Esophagus muscularis mucosa (tissue), 4 donors: Measurements from ENCODE around the gene PFDN6. TPM values are rescaled to one million over a fixed set of nuclear protein-coding genes. Genes with fewer than 3 reads are reported as not detected.

Source experiments
- DNase-seq: peaks from one replicate; pipeline ENCODE4 v3.0.0-alpha.2; 2017; ENCODE audit errors: extremely low spot score
- H3K27ac ChIP-seq, 4 donors: fragments of 200-600 bp; sonication (generic); replicated peaks in 1 of 4; 1 replicate in 3 of 4; 2 replicates in 1 of 4; pipeline ENCODE4 v1.5.1; 2016 to 2019; ENCODE audit warnings: mild to moderate bottlenecking in 1 of 4
- H3K27me3 ChIP-seq, 4 donors: fragments of 200-600 bp; sonication (generic); one replicate each; pipeline versions ENCODE4 v1.5.1 to v1.6.0; 2016 to 2019
- H3K36me3 ChIP-seq, 4 donors: fragments of 200-600 bp; sonication (generic); one replicate each; pipeline ENCODE4 v1.5.1; 2016 to 2019
- H3K4me1 ChIP-seq, 4 donors: fragments of 200-600 bp; sonication (generic); one replicate each; pipeline ENCODE4 v1.5.1; 2016 to 2019
- H3K4me3 ChIP-seq, 4 donors: fragments of 200-600 bp; sonication (generic); 1 replicate in 2 of 4; 2 replicates in 2 of 4; pipeline ENCODE4 v1.5.1; 2016 to 2019; ENCODE audit warnings: mild to moderate bottlenecking in 4 of 4, moderate library complexity in 1 of 4
- H3K9me3 ChIP-seq, 4 donors: fragments of 200-600 bp; sonication (generic); 1 replicate in 3 of 4; 2 replicates in 1 of 4; pipeline ENCODE4 v1.5.1; 2016 to 2019
- CTCF ChIP-seq, 3 experiments: fragments of 200-600 bp in 2 of 3; fragments of 450-650 bp in 1 of 3; sonication (generic) in 2 of 3; IDR thresholded peaks; one replicate each; pipeline ENCODE4 v1.5.1; 2017 to 2019; ENCODE audit warnings: antibody characterized with exemption in 3 of 3, mild to moderate bottlenecking in 2 of 3, moderate library complexity in 1 of 3
- EP300 ChIP-seq: sonication (generic); formaldehyde crosslinking; IDR thresholded peaks from one replicate; pipeline ENCODE4 v1.6.1; 2017; ENCODE audit warnings: antibody characterized with exemption
- POLR2A ChIP-seq: fragments of 450-650 bp; IDR thresholded peaks from one replicate; pipeline ENCODE4 v1.6.1; 2017; ENCODE audit warnings: antibody characterized with exemption, moderate library complexity, mild to moderate bottlenecking, low read depth
- POLR2AphosphoS5 ChIP-seq, 2 donors: sonication (generic); formaldehyde crosslinking; IDR thresholded peaks; one replicate each; pipeline ENCODE4 v1.6.1; 2017; ENCODE audit warnings: antibody characterized with exemption in 2 of 2
- WGBS: methylation state at CpG from one replicate; pipeline ENCODE4 v1.1.5; 2018; 5-methylcytosine and 5-hydroxymethylcytosine counted together
- intact Hi-C: fragments of 100-400 bp; cut with DNase I; formaldehyde crosslinking; loops from one replicate; pipeline ENCODE4 v1.15.1; 2023
- total RNA-seq, 4 donors: library from RNA; depleted of rRNA; stranded (reverse); fragments of >200 nt; gene quantifications; one replicate each; pipeline versions ENCODE4 v1.1.0 to v1.2.1, GENCODE V29; 2016

The PFDN6 gene
- total RNA-seq, 4 donors from 2014 or later: 29.1 to 54.2 (median 43.7) TPM

- 0% methylated on average over 28 of the region's 47 CpGs for WGBS
- TF ChIP-seq POLR2A (no peak), CTCF (IDR thresholded peaks at IDR 0.05) (no peak), POLR2AphosphoS5 (IDR thresholded peaks at IDR 0.05) (peak; percentile 70 to 78), EP300 (no peak)
- Histone ChIP-seq H3K27ac (peak within 1 kb of the TSS; percentile 88 to 96 (median 96)), H3K27me3 (no peaks in the 10 kb centered on the region), H3K36me3 (peaks cover 3 to 28% (median 25%) of the 10 kb centered on the region in 4 donors), H3K4me3 (peak within 1 kb of the TSS; percentile 59 to 96 (median 89)), H3K9me3 (no peaks in the 10 kb centered on the region), H3K4me1 (peaks cover 40 to 70% (median 61%) of the 10 kb centered on the region in 4 donors)
- DNase-seq: no peak
- intact Hi-C loops: loop anchor here (5.0 kb wide), 1 partner anchor 42 kb away; the partner anchor contains the start of genes RPS18 and VPS52
Observed at GRCh38 chr6:33313709-33314514, 24.5 kb downstream of the PFDN6 start, which contains the start of gene TAPBP. Gene TAPBP, minus strand, starts transcription at chr6:33314078. Its CDS starts 37 bp downstream, at chr6:33314041.

GRCh38 chr6:33314515-33314942 lies 25.1 kb downstream of the PFDN6 start:
- H3K4me1 ChIP-seq: peaks cover 40 to 76% (median 67%) of the 10 kb centered on the region in 4 donors
- DNase-seq: peak; percentile 93

GRCh38 chr6:33314943-33315792 lies 25.8 kb downstream of the PFDN6 start:
- WGBS: 48% methylated on average over 22 of the region's 47 CpGs
- TF ChIP-seq POLR2AphosphoS5 (IDR thresholded peaks at IDR 0.05) (peak in 1 of 2 donors; percentile 7), EP300 (no peak), POLR2A (no peak), CTCF (IDR thresholded peaks at IDR 0.05) (no peak)
- Histone ChIP-seq H3K4me1 (peaks cover 45 to 82% (median 73%) of the 10 kb centered on the region in 4 donors), H3K27me3 (no peaks in the 10 kb centered on the region), H3K9me3 (no peaks in the 10 kb centered on the region), H3K4me3 (peak overlapping the region; percentile 59 to 96 (median 89)), H3K36me3 (peaks cover 16 to 35% (median 33%) of the 10 kb centered on the region in 4 donors), H3K27ac (peak overlapping the region; percentile 88 to 96 (median 96))
- DNase-seq: no peak
- intact Hi-C loops: loop anchor here (5.0 kb wide), 1 partner anchor 43 kb away; the partner anchor contains the start of genes RPS18 and VPS52

More at GRCh38 chr6:33314515-33314942, 25.1 kb downstream of the PFDN6 start:
- peak overlapping the region; percentile 88 to 96 (median 96) for H3K27ac ChIP-seq
- WGBS: 3% methylated on average over 8 of the region's 10 CpGs
- no peaks in the 10 kb centered on the region for H3K9me3 ChIP-seq
- peaks cover 9 to 34% (median 30%) of the 10 kb centered on the region in 4 donors for H3K36me3 ChIP-seq
- TF ChIP-seq EP300: no peak
- TF ChIP-seq POLR2AphosphoS5 (IDR thresholded peaks at IDR 0.05): peak; percentile 2 to 13
- TF ChIP-seq CTCF (IDR thresholded peaks at IDR 0.05): no peak
- TF ChIP-seq POLR2A: no peak
- no peaks in the 10 kb centered on the region for H3K27me3 ChIP-seq
- intact Hi-C loops: loop anchor here (5.0 kb wide), 1 partner anchor 42 kb away; the partner anchor contains the start of genes RPS18 and VPS52
- H3K4me3 ChIP-seq: peak overlapping the region; percentile 59 to 96 (median 89)

- TF ChIP-seq POLR2AphosphoS5 (IDR thresholded peaks at IDR 0.05): no peak
- TF ChIP-seq EP300: no peak
- DNase-seq: no peak
- peaks cover 53 to 85% (median 77%) of the 10 kb centered on the region in 4 donors for H3K4me1 ChIP-seq
- H3K4me3 ChIP-seq: no peak overlapping the region
- H3K27me3 ChIP-seq: no peaks in the 10 kb centered on the region
- peaks cover 24 to 36% (median 33%) of the 10 kb centered on the region in 4 donors for H3K36me3 ChIP-seq
- WGBS: 87% methylated on average over 15 of the region's 17 CpGs
- intact Hi-C loops: no loop called here
- H3K9me3 ChIP-seq: no peaks in the 10 kb centered on the region
- H3K27ac ChIP-seq: peak overlapping the region; percentile 89 to 96 (median 96)
Observed at GRCh38 chr6:33315793-33316602, 26.6 kb downstream of the PFDN6 start.
